HG03460 (cell line): ENCODE data around the gene IL17REL.

Experiments
- ATAC-seq: cut with Tn5 transposase; IDR thresholded peaks from one replicate; pipeline ENCODE4 v1.9.1; 2021; ENCODE audit not compliant: unreplicated experiment

Gene IL17REL

DNA sequence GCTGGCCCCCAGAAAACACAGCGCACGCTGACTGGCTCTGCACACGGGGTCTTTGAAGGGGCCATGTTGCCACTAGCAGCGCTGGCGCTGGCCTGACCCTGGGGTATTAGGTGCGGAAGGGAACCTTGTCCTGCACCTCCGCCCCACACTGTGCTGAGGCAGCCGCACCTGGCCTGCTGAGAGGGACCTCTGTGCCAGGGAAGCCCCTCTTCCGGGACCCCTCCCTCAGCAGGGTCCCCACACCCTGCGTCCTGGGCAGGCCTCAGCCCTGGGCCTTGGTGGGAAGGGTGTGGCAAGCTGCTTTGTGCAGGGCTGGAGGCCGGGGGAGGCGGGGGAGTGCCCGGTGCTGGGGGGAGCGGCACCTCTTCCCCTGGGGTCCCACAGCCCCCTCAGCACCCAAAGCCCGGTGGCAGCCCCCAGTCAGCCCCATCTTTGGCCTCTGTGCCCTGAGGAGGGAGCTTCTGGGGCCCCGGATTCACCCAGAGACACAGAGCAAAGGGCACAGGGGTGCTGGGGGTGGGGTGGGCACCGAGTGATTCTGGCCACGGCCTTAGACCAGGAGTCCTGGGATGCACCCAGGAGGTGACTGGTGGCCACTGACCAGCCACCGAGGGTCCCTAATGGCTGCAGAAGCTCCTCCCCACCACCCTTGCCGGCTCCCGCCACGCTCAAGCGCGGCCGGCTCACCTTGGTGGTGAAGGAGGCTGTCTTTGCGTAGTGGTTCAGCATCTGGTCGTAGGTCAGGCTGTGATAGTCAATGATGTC lies 34.1 kb upstream of the IL17REL start:
- no peak for ATAC-seq

DNA sequence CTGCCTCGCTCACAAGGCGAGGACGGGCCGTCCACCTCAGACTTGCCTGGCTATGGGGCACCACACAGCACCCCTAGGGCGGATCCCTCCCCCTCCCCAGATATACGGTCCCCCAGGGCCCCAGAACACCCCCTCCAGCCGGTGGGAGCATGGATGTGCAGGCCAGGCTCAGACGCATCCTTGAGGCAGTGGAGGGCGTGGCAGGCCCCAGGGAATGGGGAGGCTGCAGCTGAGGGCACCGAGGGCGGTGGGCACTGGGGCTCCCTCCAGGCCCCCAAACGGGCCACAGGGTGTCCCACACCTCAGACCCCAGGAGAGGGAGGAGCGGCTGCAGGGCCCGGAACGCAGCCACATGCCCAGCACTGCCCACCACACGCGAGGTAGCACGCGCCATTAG lies 33.5 kb upstream of the IL17REL start:
- ATAC-seq = no peak

DNA sequence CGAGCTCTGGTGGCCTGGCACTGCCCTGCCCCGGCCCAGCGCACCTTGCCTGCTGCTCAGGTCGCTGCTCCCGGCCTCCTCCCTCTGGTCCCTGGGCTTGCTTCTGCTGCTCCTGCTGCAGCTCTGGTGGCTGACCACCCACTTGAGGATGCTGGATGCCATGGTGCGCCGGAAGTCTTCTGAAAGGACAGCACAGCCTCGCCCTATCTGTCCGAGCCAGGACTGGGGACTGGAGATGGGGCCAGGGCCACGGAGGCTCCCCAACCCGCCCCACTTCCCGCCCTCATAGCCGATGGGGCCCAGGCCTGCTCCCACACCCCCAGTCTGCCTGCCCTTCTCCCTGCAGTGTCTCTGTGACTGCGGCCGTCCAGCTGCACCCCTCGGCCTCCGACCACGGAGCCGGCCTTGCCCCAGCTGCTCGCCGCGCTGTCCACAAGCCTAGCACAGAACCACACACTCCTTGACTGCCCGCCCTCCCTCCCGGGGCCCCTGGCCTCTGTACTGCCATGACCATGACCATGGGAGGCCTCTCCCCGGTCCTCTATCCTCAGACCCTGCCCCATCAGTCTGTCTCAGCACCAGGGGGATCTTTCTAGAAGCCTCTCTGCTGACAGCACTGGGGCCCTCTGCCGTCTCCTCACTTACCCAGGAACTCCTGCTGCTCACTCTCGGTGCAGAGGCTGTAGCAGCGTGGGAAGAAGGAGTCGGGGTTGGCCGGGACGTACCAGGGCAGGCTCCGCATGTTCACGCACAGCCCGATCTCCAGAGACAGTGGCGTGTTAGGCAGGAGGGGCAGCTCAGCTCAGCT lies 32.9 kb upstream of the IL17REL start:
- ATAC-seq = no peak

DNA sequence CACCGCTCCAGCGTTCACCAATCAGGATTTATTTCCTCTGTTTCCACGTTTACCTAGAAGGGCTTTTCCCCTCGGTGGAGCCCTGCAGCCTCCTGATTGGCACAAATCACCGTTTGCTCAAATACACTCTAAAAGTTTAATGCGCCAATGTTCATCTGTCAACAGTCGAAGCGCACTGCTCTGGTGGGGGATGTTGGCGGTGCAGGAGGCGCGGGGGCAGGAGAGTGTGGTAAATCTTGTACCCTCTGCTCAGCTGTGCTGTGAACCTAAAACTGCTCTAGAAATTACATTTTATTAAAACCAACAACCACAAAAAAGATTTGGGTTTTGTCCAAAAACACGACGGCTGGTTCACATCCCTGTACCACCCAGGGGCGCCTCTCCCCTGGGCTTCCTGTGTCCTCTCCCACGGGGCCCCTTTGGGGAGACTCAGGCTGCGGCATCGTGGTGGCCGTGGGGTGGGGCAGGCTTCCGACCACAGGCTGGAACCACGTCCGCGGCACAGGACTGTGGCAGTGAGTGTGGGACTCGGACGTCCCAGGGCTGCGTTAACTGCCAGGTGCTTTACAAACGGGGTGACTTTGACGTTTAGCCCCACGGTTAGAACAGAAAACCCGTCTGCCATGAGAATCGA lies 32.0 kb upstream of the IL17REL start:
- no peak for ATAC-seq

DNA sequence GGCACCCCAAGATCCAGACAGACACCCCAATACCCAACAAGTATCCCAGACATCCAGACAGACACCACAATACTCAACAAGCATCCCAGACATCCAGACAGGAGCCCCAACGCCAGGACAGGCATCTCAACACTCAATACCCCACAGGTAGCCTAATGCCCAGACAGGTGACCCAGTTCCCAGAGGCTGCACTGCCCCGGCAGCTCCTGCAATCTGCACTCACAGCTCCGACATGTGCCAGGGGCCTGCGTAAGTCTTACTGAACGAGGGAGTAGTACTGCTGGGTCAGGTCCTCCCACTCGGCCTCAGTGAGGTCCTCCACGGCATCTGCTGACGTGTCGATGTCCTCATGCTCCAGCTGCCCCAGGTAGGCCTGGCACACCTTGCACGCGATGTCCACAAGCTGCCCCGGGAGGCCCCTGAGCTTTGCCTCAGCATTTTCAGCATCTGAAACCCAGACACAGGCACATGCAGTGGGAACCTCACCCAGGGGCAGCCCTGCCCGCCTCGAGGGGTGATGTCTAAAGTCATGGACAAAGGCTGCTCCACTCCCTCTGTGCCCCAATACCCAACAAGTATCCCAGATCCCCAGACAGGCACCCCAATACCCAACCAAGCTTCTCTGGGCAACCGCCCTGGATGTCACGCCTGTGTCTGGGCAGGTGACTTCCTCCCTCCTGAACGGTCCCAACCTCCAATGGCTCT lies 28.9 kb upstream of the IL17REL start:
- ATAC-seq = no peak

DNA sequence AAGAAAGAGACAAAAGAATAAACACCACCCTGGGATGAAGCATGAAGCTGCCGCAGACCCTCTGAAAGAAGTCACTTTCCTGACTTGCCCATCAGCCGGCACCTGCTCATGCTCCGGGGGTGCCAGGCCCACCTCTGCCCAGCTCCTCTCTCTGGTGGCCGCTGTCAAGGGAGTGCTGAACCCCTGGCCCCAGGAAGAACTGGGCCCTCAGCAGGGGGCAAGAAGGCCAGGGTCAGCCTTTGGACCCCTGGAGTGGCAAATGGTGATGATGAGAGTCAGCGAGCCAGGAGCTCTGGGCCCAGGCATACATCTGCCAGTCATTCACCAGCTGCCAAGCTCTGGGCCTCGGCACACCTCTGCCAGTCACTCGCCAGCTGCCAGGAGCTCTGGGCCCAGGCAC lies 28.2 kb upstream of the IL17REL start:
- ATAC-seq = no peak

DNA sequence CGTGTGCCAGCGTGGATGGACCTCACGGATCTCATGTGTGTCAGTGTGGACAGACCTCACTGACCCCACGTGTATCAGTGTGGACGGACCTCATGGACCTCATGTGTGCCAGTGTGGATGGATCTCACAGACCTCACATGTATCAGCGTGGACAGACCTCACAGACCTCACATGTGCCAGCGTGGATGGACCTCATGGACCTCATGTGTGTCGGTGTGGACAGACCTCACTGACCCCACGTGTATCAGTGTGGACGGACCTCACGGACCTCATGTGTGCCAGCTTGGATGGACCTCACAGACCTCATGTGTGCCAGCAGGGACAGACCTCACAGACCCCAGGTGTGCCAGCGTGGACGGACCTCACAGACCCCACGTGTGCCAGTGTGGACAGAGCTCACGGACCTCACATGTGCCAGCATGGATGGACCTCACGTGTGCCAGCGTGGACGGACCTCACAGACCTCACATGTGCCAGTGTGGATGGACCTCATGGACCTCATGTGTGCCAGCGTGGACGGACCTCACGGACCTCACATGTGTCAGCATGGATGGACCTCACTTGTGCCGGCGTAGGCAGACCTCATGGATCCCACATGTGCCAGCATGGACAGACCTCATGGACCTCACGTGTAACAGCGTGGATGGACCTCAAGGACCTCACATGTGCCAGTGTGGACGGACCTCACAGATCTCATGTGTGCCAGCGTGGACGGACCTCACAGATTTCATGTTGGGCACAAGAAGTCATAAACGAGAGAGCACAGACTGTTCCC lies 27.3 kb upstream of the IL17REL start:
- ATAC-seq = no peak

DNA sequence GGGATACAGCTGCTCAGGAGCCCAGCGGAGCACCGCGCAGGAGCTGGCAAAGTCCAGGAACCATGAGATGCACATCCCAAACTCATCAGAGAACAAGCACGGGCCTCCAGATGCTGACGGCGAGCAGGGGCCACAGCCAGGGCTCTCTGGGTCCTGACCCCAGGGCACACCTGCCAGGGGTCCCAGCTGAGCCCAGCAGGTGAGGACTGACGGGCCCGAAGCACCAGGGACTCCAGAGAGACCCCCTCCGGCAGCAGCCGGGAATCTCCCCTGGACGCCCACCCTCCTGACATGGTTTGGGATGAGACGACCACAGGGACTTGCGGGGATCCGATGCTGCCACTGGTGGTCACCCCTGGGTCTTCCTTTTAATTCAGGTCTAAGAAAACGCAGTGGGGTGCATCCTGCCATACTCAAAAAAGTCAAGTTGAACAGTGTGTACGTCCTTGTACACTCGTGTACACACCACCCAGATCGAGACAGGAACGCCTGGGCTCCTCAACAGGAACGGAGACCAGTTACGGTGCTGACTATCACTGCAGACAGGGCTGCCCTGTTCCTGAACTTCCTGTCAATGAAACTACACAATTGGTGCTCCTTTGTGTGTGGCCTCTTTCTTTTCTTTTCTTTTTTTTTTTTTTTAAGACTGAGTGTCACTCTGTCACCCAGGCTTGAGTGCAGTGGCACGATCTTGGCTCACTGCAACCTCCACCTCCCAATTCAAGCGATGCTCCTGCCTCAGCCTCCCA lies 23.6 kb upstream of the IL17REL start:
- no peak for ATAC-seq

DNA sequence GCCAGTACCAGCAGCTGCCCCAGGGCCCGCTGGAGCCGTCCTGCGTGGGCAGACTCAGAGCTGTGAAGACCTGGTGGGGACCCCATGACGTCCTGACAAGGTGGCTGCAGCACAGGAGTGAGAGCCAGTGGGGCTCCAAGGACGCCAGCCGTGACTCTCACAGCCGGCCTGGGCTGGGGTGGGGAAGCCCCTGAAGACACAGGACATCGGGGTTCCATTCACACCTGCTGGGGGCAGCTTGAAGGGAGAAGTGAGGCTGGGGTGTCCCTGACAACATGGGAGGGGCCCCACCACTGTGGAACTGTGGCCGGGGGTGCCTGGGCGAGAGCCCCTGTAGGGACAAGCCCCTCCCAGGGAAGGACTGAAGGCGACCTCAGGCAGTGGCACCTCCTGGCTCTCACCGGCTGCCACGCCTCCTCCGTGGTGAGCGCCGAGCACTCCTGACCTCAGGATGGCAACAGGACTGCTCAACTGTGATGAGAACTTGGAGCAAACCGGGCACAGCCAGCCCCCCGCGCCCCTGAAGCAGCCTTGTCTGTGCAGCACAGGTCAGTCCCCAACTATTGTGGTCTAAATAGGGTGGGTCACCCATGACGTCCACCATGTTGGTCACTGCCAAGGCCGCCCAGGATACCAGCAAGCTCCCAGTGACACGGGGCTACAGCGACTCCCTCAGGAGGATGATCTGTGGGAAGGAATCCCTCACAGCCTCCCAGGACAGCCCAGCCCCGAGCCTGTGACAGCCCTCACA lies 22.7 kb upstream of the IL17REL start:
- no peak for ATAC-seq

DNA sequence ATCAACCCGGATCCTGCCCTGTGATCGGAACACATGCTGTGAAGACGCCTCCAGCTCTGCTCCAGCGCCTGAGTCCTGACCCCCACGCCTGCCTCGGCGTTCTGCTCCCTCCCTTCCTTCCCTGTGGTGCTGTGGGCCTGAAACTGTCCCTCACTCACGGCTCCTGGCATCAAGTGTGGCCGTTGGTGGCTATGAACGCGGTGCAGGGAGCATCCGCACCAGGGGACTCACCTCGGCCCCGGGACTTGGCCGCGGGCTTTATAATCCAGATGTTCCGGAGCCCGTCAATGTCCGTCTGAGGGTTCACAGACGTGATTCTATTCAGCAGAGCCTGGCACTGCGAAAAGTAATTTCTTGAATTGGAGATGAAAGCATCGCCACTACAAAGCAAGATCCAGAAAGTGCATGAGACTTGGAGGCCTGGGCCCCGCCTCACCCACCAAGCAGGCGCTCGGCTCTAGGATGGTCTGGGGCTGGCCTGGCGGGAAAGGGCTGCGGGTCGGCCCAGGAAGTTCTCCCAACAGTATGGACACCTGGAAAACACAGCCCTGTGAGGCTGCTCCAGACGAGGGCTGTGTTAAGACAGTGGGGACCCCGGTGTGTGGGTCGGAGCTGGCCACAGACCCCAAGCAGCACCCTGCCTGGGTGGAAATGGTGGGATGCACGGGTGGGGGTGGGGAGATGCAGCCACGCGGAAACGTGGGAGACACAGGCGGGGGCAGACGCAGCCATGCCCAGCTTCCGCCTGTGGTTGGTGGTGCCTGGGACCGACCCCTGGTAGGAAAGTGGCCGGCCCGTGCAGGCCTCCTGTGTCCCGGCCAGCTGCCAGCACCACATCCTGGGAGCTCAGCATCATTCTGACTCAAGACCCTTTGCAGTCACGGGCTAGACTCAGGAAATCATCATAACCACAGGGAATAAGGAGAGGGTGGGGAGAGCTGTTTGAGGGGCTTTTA lies 21.8 kb upstream of the IL17REL start:
- no peak for ATAC-seq

DNA sequence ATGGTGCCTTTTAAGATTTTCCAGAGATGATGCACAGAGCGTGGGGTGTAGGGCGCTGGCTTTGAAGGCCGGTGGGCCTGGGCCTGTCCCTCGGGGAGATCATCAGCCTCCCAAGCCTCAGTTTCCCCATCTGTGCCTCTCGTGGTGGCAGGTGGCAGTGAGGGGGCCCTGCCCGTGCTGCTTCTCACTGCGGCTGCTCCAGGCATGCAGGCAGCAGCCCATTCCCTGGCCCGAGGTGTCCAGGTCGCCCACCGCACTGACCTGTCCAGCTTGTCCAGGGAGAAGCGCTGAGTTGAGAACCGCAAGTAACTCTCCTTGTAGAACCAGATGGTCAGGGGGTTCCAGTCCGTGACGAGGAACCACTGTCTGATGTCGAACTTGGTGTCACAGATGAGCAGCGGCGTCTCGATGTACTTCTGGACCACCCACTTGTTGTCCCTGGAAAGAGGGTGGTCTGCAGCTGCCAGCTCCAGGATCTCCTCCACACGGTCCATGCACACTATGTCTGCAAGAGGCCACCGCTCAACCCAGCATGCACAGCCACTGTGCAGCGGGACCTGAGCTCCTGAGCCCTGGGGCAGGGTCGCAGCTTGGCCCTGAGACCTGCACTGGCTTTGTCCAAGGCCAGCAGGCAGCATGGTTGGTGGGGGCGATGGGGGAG lies 20.5 kb upstream of the IL17REL start:
- no peak for ATAC-seq

DNA sequence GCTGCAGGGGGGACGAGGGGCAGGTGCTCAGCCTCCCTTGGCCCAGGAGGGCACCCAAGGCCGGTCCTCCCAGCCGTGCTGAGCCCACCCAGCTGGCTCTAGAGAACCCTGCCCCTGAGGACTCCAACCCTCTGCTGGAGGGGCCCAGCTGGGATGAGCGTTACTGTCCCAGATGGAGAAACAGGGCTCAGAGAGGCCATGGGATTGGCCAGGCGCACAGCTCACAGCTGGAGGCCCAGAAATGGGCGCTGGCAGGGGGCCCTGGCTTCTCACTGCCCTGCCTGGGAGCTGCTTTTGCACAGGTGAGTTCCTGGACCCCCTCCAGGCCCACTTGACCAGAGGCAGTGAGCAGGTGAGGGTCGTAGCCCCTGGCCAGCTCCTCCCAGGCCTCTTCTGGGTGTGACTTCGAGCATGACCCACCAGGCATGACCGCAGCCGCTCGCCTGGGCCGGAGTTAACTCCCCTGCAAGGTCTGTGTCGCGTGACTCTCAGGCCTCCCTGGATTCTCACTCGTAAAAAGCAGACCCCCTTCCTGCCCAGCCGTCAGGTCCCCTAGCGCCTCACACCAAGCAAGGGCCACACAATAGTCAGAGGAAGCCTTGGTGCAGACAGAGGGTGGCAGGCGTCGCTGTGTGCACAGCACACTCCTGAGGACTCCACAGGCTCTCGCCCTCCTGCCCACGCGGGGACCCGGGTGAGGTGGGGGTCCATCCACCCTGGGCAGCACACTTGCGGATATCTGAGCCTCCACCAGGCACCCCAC lies 19.7 kb upstream of the IL17REL start:
- ATAC-seq = no peak

DNA sequence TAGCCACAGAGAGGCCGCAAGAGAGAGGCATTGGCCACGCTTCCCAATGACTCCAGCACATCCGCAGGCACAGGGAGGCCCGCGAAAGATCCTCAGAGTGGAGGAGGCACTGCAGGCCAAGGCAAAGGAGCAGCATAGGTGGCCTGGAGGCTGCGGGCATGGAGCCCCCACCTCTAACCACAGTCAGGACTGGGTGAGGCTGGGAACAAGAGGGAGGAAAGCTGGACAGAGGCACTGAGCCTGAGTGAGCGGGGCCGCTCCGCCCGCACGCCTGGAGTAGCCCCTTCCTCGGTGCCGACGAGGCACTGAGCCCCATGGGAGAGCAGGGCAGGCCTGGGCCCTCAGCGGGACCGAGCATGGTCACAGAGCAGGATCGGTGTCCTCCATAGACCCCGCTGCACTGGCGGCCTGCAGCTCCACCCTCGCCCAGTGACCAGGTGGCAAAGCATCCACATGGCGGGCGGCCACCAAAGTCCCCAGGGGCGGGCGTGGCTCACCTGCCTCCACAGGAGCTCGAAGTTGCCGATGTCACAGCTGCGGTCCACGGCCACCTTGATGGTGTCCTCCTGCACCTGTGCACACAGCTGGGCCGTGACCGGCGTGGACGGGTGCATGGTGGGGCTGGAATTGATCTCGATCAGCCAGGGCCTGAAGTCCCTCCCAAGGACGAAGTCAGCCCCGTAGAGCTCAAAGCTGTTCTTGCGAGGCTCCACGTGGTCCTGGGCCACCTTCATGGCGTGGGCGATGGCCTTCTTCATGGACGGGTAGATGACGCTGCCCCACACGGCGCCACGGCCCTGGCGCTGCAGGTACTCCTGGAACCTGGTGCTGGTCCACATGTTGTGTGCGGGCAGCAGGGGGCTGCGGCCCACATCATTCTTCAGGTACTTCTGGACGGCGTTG lies 18.9 kb upstream of the IL17REL start:
- ATAC-seq = no peak

DNA sequence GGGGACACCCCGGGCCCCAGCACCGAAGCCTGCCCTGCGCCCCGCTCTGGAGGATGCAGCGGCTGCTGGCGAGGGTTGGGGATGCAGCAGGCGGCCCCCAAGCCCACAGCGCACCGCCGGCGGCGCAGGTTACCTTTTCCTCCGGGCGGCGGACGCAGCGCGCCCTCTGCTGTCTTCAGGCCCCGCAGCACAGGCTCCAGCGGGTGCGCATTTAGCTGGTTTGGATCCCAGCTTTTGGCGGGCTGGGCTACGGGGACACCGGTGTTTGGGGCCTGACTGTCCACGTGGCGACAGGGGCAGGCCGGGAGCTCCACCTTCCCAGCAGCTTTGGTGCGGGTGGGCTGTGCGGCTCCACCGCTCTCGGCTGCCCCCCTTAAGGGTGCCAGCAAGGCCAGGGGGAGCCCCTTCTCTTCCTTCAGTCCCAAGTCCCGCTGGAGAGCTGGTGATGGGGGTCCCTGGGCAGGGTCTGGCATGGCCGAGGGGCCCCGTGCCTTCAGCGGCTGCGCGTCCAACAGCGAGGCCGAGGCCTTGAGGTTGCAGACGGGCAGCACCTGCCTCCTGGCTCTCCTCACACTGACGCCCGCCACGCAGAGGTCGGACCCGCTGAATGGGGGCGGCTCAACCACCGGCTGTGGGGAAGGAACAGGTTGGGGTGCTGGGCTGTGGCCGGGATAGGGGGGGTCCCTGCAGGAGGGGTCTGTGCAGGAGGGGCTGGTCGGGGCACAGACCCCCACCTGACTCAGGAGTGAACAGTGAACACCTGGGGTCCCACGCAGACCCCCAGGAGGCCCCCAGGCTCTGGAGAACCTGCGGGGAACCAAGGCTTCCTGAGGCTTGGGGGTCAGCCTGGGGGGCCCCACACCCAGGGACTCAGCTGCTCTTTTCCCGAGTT lies 18.0 kb upstream of the IL17REL start:
- peak; percentile 57 for ATAC-seq
